GM12865 (cell line): Measurements from ENCODE around the gene THAP7.

Experiments used
- DNase-seq: peaks from one replicate; pipeline ENCODE4 v3.0.0; 2010; ENCODE audit warnings: low read depth
- H3K4me3 ChIP-seq: 2 replicates; pipeline ENCODE4 v1.5.1; 2011; ENCODE audit warnings: mild to moderate bottlenecking, low read depth, low read length, control low read depth
- CTCF ChIP-seq: IDR thresholded peaks from 2 replicates; pipeline ENCODE4 v1.5.1; 2011; ENCODE audit warnings: low read length, control low read depth, low read depth, inconsistent platforms; ENCODE audit not compliant: insufficient read depth; ENCODE audit errors: missing control alignments

The THAP7 gene

GRCh38 chr22:20967697-20968211, 34.2 kb downstream of the THAP7 start:
- TF ChIP-seq CTCF, result no peak
- DNase-seq, result no peak
- no peak overlapping the region for H3K4me3 ChIP-seq

- no peak for TF ChIP-seq CTCF
- no peak within 1 kb of the TSS for H3K4me3 ChIP-seq
These were observed 34.8 kb downstream of the THAP7 start, which contains the start of gene AIFM3 for GRCh38 chr22:20966883-20967696. Gene AIFM3, plus strand, starts transcription at chr22:20967255. Its CDS starts 690 bp downstream, at chr22:20967945.

GRCh38 chr22:20965888-20966855, 35.7 kb downstream of the THAP7 start:
- H3K4me3 ChIP-seq, result no peak overlapping the region
- TF ChIP-seq CTCF, result no peak
- no peak for DNase-seq

More at GRCh38 chr22:20966883-20967696, 34.8 kb downstream of the THAP7 start, which contains the start of gene AIFM3:
- DNase-seq, result no peak

GRCh38 chr22:20965104-20965887, 36.6 kb downstream of the THAP7 start:
- no peak for TF ChIP-seq CTCF
- no peak for DNase-seq
- H3K4me3 ChIP-seq, result no peak overlapping the region

GRCh38 chr22:20964799-20965103, 37.2 kb downstream of the THAP7 start:
- TF ChIP-seq CTCF, result no peak
- no peak for DNase-seq
- no peak overlapping the region for H3K4me3 ChIP-seq

- H3K4me3 ChIP-seq, result no peak overlapping the region
- no peak for TF ChIP-seq CTCF
- DNase-seq, result no peak
These were observed 37.7 kb downstream of the THAP7 start for GRCh38 chr22:20964090-20964798.
